Neural crest cell (in vitro differentiated cells): ENCODE data around the gene SH3YL1. TPM values are rescaled to one million over a fixed set of nuclear protein-coding genes. Genes with fewer than 3 reads are reported as not detected.

Source experiments
- DNase-seq: peaks from one replicate; pipeline ENCODE4 v3.0.0; 2021; ENCODE audit warnings: low read depth, mixed read lengths, low spot score
- H3K27ac Mint-ChIP-seq: one replicate; pipeline ENCODE4 v1.8.0; 2021; ENCODE audit warnings: mild to moderate bottlenecking, mixed read lengths; ENCODE audit not compliant: unreplicated experiment
- H3K27me3 Mint-ChIP-seq: 2 replicates; pipeline ENCODE4 v1.8.0; 2021; ENCODE audit warnings: low read depth, mild to moderate bottlenecking, mixed read lengths
- H3K36me3 Mint-ChIP-seq: 2 replicates; pipeline ENCODE4 v1.8.0; 2021; ENCODE audit warnings: low read depth, mild to moderate bottlenecking, mixed read lengths
- H3K4me1 Mint-ChIP-seq: 2 replicates; pipeline ENCODE4 v1.8.0; 2021; ENCODE audit warnings: mixed read lengths
- H3K4me3 Mint-ChIP-seq: one replicate; pipeline ENCODE4 v1.8.0; 2021; ENCODE audit warnings: mild to moderate bottlenecking, mixed read lengths
- H3K9me3 Mint-ChIP-seq: 2 replicates; pipeline ENCODE4 v1.8.0; 2021; ENCODE audit warnings: mixed read lengths
- CTCF ChIP-seq: fragments of 200-600 bp; sonication (generic); conservative IDR thresholded peaks from 2 replicates; pipeline ENCODE4 v1.5.0; 2021; ENCODE audit warnings: antibody characterized with exemption, mild to moderate bottlenecking
- total RNA-seq: library from RNA; stranded (reverse); gene quantifications from 2 replicates; pipeline ENCODE4 v1.2.1, GENCODE V29; 2021

Gene SH3YL1
- total RNA-seq, 1 donor from 2014 or later = 31.8 TPM

- TF ChIP-seq CTCF = no peak
- no peaks in the 10 kb centered on the region for H3K9me3 Mint-ChIP-seq
- H3K4me3 Mint-ChIP-seq = no peak overlapping the region
- peaks cover 13% of the 10 kb centered on the region for H3K36me3 Mint-ChIP-seq
- H3K4me1 Mint-ChIP-seq = no peaks in the 10 kb centered on the region
- H3K27ac Mint-ChIP-seq = no peak overlapping the region
- no peaks in the 10 kb centered on the region for H3K27me3 Mint-ChIP-seq
- DNase-seq = no peak
These were observed 15.1 kb downstream of the SH3YL1 start for GRCh38 chr2:248724-249123.

- Mint-ChIP-seq H3K9me3 (no peaks in the 10 kb centered on the region), H3K4me1 (no peaks in the 10 kb centered on the region), H3K4me3 (no peak overlapping the region), H3K27me3 (no peaks in the 10 kb centered on the region), H3K36me3 (peaks cover 22% of the 10 kb centered on the region), H3K27ac (no peak overlapping the region)
- TF ChIP-seq CTCF = peak; percentile 76
- DNase-seq = peak; percentile 50
These were observed 17.2 kb downstream of the SH3YL1 start for GRCh38 chr2:246489-247144.

GRCh38 chr2:244547-244946 is 19.3 kb downstream of the SH3YL1 start:
- Mint-ChIP-seq H3K4me3 (no peak overlapping the region), H3K27me3 (no peaks in the 10 kb centered on the region), H3K36me3 (peaks cover 32% of the 10 kb centered on the region), H3K9me3 (no peaks in the 10 kb centered on the region), H3K27ac (no peak overlapping the region), H3K4me1 (no peaks in the 10 kb centered on the region)
- DNase-seq = no peak
- no peak for TF ChIP-seq CTCF

- H3K4me3 Mint-ChIP-seq = no peak overlapping the region
- no peak for TF ChIP-seq CTCF
- no peak overlapping the region for H3K27ac Mint-ChIP-seq
- H3K36me3 Mint-ChIP-seq = peaks cover 28% of the 10 kb centered on the region
- H3K4me1 Mint-ChIP-seq = peaks cover 14% of the 10 kb centered on the region
- no peak for DNase-seq
- no peaks in the 10 kb centered on the region for H3K9me3 Mint-ChIP-seq
- no peaks in the 10 kb centered on the region for H3K27me3 Mint-ChIP-seq
These were observed 25.0 kb downstream of the SH3YL1 start for GRCh38 chr2:238869-239268.

GRCh38 chr2:238431-238830 is 25.4 kb downstream of the SH3YL1 start:
- H3K4me3 Mint-ChIP-seq = no peak overlapping the region
- TF ChIP-seq CTCF = no peak
- DNase-seq = no peak
- H3K27me3 Mint-ChIP-seq = no peaks in the 10 kb centered on the region
- peaks cover 24% of the 10 kb centered on the region for H3K36me3 Mint-ChIP-seq
- H3K27ac Mint-ChIP-seq = peak overlapping the region; percentile 22
- no peaks in the 10 kb centered on the region for H3K9me3 Mint-ChIP-seq
- H3K4me1 Mint-ChIP-seq = peaks cover 14% of the 10 kb centered on the region
